Measurements from ENCODE around the gene C14orf93. TPM values are rescaled to one million over a fixed set of nuclear protein-coding genes. Genes with fewer than 3 reads are reported as not detected.

C14orf93 gene, protein sequence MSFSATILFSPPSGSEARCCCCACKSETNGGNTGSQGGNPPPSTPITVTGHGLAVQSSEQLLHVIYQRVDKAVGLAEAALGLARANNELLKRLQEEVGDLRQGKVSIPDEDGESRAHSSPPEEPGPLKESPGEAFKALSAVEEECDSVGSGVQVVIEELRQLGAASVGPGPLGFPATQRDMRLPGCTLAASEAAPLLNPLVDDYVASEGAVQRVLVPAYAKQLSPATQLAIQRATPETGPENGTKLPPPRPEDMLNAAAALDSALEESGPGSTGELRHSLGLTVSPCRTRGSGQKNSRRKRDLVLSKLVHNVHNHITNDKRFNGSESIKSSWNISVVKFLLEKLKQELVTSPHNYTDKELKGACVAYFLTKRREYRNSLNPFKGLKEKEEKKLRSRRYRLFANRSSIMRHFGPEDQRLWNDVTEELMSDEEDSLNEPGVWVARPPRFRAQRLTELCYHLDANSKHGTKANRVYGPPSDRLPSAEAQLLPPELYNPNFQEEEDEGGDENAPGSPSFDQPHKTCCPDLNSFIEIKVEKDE
- 16.0 TPM for total RNA-seq

GRCh38 chr14:23009939-23010726, at the start of gene C14orf93:
C14orf93 (minus strand) TSS chr14:23010143; CDS start chr14:22999023, 11,120 bp downstream.
- Histone ChIP-seq H3K9me3 (no peaks in the 10 kb centered on the region), H3K4me1 (peaks cover 18% of the 10 kb centered on the region), H3K27me3 (no peaks in the 10 kb centered on the region), H3K36me3 (no peaks in the 10 kb centered on the region), H3K4me3 (peak within 1 kb of the TSS; percentile 47 to 62), H3K27ac (peak within 1 kb of the TSS; percentile 83)
- TF ChIP-seq POLR2AphosphoS5 (IDR thresholded peaks at IDR 0.05; ENCODE audit: insufficient read depth in 1 of 2, low read depth in 1 of 2) (peak; percentile 23 to 25), POLR2A (IDR thresholded peaks at IDR 0.05) (peak in 1 of 2 donors; percentile 53), CTCF (IDR thresholded peaks at IDR 0.05) (no peak)
- intact Hi-C loops (cut with DNase I) = loop anchor here (5.0 kb wide), 1 partner anchor 1397 kb away; no protein-coding TSS in a partner anchor
- DNase-seq (ENCODE audit: extremely low spot score in 2 of 2) = no peak

DNA sequence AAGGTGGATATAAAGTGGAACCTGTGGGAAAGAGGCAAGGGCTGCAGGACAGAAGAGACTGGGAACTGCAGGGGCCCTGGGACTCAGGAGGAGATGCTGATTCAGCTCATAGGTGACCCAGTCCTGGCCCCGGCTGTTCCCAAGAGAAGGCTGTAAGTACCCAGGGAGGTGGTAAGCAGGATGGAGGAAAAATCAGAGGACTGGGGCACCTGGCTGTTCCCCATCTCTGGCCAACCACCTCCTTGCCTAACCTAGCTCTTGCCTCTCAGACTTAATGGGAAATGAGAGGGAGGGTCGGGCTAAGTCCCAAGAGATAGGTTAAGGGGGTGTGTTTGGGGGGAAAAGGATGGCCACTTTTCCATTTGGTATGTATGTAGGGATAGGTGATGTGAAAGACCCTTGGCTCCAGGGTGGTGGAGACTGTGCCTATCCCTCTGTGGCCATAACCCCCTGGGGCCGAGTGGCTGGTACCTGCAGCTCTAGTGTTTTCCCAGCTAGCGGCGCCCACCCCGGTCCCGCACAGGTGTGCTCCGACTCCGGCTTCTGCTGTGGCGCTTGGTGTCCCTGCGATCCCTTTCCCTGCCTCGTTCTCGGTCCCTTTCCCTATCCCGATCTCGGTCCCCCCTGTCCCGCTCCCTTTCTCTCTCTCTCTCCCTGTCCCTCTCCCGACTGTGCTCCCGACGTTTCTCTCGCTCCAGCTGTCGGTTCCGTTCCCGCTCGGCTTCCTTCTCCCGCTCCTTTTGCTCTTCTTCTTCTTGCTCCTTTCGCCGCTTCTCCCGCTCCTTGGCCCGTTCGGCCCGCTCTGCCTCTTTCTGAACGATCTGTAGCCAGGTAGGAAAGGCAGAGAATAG, 48.9 kb upstream of the C14orf93 start:
- H3K4me1 ChIP-seq = peaks cover 33% of the 10 kb centered on the region
- H3K27me3 ChIP-seq = no peaks in the 10 kb centered on the region
- H3K4me3 ChIP-seq = no peak overlapping the region
- intact Hi-C loops (cut with DNase I) = loop anchor here (1.0 kb wide), 1 partner anchor 72 kb away; no protein-coding TSS in a partner anchor
- H3K36me3 ChIP-seq = peaks cover 0 to 50% of the 10 kb centered on the region in 2 donors
- no peak for DNase-seq (ENCODE audit: extremely low spot score in 2 of 2)
- no peak overlapping the region for H3K27ac ChIP-seq
- TF ChIP-seq POLR2AphosphoS5 (IDR thresholded peaks at IDR 0.05; ENCODE audit: insufficient read depth in 1 of 2, low read depth in 1 of 2) = no peak
- no peak for TF ChIP-seq POLR2A (IDR thresholded peaks at IDR 0.05)
- TF ChIP-seq CTCF (IDR thresholded peaks at IDR 0.05) = no peak
- no peaks in the 10 kb centered on the region for H3K9me3 ChIP-seq

DNA sequence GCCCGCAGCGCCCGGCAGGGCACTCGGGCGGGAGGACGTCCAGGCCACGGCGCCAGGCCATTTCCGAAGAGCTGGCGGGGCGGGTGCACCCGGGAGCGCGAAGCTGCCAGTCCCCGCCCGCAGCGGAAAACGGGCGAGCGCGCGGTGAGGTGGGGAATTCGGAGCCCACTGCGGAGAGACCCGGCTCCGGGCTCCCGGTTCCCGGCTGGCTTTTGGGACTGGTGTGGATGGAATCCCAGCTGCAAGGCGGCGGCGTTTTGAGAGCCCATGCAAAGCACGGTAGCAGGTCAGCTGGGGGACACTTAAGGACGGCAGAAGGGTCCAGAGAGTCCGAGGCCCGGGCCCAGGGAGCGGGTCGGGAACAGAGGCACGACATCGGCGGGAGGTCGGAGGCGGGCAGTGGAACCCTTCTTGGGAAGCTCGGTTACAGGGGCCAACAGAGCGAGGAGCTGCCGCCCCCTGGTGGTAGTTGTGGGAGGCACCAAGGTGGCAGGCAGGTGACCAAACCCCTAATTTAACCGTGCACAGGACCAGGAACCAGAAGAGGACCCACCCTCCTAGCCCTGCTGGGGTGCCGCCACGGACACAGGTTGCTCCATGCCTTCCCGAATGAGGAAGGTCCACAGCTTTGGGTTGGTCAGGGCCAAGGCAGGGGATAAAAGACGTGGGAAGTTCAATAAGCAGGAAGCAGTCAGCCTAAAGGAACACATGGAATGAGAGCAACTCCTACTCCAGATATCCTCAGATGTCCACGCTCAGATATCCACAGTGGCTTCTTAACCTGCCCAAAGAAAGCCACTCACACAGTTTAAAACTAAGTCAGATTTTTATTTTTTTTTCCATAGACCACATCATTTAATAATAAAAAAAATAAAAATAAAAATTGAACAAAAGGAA, 48.1 kb upstream of the C14orf93 start:
- Histone ChIP-seq H3K27ac (peak overlapping the region; percentile 96), H3K9me3 (no peaks in the 10 kb centered on the region), H3K27me3 (no peaks in the 10 kb centered on the region), H3K4me1 (peaks cover 33% of the 10 kb centered on the region), H3K4me3 (peak overlapping the region; percentile 45 to 82), H3K36me3 (peaks cover 0 to 41% of the 10 kb centered on the region in 2 donors)
- TF ChIP-seq POLR2AphosphoS5 (IDR thresholded peaks at IDR 0.05; ENCODE audit: insufficient read depth in 1 of 2, low read depth in 1 of 2) (no peak), CTCF (IDR thresholded peaks at IDR 0.05) (peak; percentile 92 to 95 (median 94)), POLR2A (IDR thresholded peaks at IDR 0.05) (no peak)
- intact Hi-C loops (cut with DNase I) = loop anchor here (1.0 kb wide), 1 partner anchor 71 kb away; no protein-coding TSS in a partner anchor
- no peak for DNase-seq (ENCODE audit: extremely low spot score in 2 of 2)
